Keratinocyte (primary cell): ENCODE results near the gene TMPRSS12. TPM values are rescaled to one million over a fixed set of nuclear protein-coding genes. Genes with fewer than 3 reads are reported as not detected.

ENCODE experiments used
- DNase-seq: peaks from one replicate; pipeline ENCODE4 v3.0.0-alpha.2; 2011; ENCODE audit warnings: low read depth, missing footprints, low spot score
- FAIRE-seq: peaks from 2 replicates; lab custom pipeline; 2011; peaks lifted over from hg19 to GRCh38; lab: Jason Lieb, UNC
- H2AFZ ChIP-seq: 2 replicates; pipeline ENCODE4 v1.6.0; 2012; ENCODE audit warnings: low read length, control low read depth, inconsistent platforms; ENCODE audit not compliant: control insufficient read depth
- H3K27ac ChIP-seq: 2 replicates; pipeline ENCODE4 v1.5.1; 2011; ENCODE audit warnings: low read length; ENCODE audit not compliant: control insufficient read depth, insufficient read depth
- H3K27me3 ChIP-seq: 3 replicates; pipeline ENCODE4 v1.6.0; 2011; ENCODE audit warnings: low read length; ENCODE audit not compliant: control insufficient read depth, insufficient read depth; ENCODE audit errors: extremely low read depth
- H3K36me3 ChIP-seq, 2 experiments: 2 replicates in 1 of 2; 3 replicates in 1 of 2; pipeline ENCODE4 v1.5.1; 2011; ENCODE audit warnings: low read length in 2 of 2, mild to moderate bottlenecking in 1 of 2; ENCODE audit not compliant: control insufficient read depth in 2 of 2, insufficient read depth in 2 of 2; ENCODE audit errors: extremely low read depth in 1 of 2
- H3K4me1 ChIP-seq: 3 replicates; pipeline ENCODE4 v1.5.1; 2011; ENCODE audit warnings: low read length; ENCODE audit not compliant: control insufficient read depth, insufficient read depth; ENCODE audit errors: extremely low read depth
- H3K4me2 ChIP-seq: 3 replicates; pipeline ENCODE4 v1.6.0; 2011; ENCODE audit warnings: low read depth, low read length; ENCODE audit not compliant: control insufficient read depth, insufficient read depth; ENCODE audit errors: extremely low read depth
- H3K4me3 ChIP-seq, 3 experiments: fragments of 200-600 bp in 1 of 3; sonication (generic) in 1 of 3; 2 replicates in 2 of 3; 3 replicates in 1 of 3; pipeline ENCODE4 v1.5.1; 2011 to 2016; ENCODE audit warnings: low read length in 3 of 3, mild to moderate bottlenecking in 3 of 3, control low read depth in 2 of 3, inconsistent platforms in 1 of 3, low read depth in 1 of 3, mixed read lengths in 1 of 3, mixed run types in 1 of 3, moderate library complexity in 1 of 3; ENCODE audit not compliant: control insufficient read depth in 2 of 3, insufficient read depth in 2 of 3; ENCODE audit errors: extremely low read depth in 1 of 3
- H3K79me2 ChIP-seq: 2 replicates; pipeline ENCODE4 v1.6.0; 2012; ENCODE audit warnings: low read length; ENCODE audit not compliant: control insufficient read depth, insufficient read depth
- H3K9ac ChIP-seq: 3 replicates; pipeline ENCODE4 v1.6.0; 2011; ENCODE audit warnings: low read length; ENCODE audit not compliant: control insufficient read depth, insufficient read depth; ENCODE audit errors: extremely low read depth
- H3K9me1 ChIP-seq: 3 replicates; pipeline ENCODE4 v1.6.0; 2011; ENCODE audit warnings: low read length; ENCODE audit not compliant: control insufficient read depth, insufficient read depth; ENCODE audit errors: extremely low read depth
- H3K9me3 ChIP-seq: 2 replicates; pipeline ENCODE4 v1.5.1; 2012; ENCODE audit warnings: low read depth, low read length; ENCODE audit not compliant: control insufficient read depth
- H4K20me1 ChIP-seq: 3 replicates; pipeline ENCODE4 v1.6.0; 2011; ENCODE audit warnings: low read length; ENCODE audit not compliant: control insufficient read depth, insufficient read depth; ENCODE audit errors: extremely low read depth
- EZH2 ChIP-seq: IDR thresholded peaks from one replicate; pipeline ENCODE4 v1.6.1; 2012; ENCODE audit warnings: inconsistent platforms, mild to moderate bottlenecking, low read length, moderate library complexity
- dilution Hi-C: fragments of 300-500 bp; cut with MboI; formaldehyde crosslinking; loops from one replicate; pipeline ENCODE4 v1.7.0; 2020; ENCODE audit warnings: low sequenced_read_pairs; ENCODE audit not compliant: extremely low pct_ligation_motif_present
- polyA plus RNA-seq, 5 experiments: library from polyadenylated mRNA; depleted of rRNA in 3 of 5; stranded (reverse) in 3 of 5; stranded (forward) in 1 of 5; unstranded in 1 of 5; fragments of >200 nt; gene quantifications; 1 replicate in 1 of 5; 2 replicates in 3 of 5; 3 replicates in 1 of 5; pipeline versions ENCODE4 v1.2.1 to v1.2.3, GENCODE V29; 2011 to 2012; ENCODE audit warnings: missing spikeins in 2 of 5, low read depth in 1 of 5, low replicate concordance in 1 of 5
- TF ChIP-seq, protein P1 (sequence below), 3 experiments: IDR thresholded peaks in 1 of 3; conservative IDR thresholded peaks in 1 of 3; optimal IDR thresholded peaks in 1 of 3; 2 replicates in 2 of 3; 3 replicates in 1 of 3; pipeline versions ENCODE3 to v1.5.1; 2011; ENCODE audit warnings: low read length in 3 of 3, mild to moderate bottlenecking in 3 of 3, moderate library complexity in 2 of 3, control low read depth in 1 of 3, inconsistent platforms in 1 of 3; ENCODE audit not compliant: insufficient read depth in 2 of 3; ENCODE audit errors: extremely low read depth in 1 of 3

The TMPRSS12 gene
- polyA plus RNA-seq, 1 donor (not counting 4 experiments of a cell fraction or from before 2014, with no cell fraction given) = not detected

DNA sequence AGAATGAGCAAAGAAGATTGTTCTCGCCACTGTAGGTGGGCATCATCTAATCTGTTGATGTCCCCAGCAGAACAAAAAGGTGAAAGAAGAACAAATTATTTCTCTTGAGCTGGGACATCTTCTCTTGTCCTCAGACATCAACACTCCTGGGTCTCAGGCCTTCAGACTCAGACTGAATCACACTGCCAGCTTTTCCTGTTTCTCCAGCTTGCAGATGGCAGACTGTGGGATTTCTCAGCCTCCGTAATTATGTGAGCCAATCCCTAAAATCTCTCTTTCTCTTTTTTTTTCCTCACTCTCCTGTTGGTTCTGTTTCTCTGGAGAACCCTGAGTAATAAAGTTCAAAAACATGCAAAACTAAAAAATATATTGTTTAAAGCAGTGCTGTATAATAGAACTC is 3.7 kb upstream of the TMPRSS12 start:
- H3K27ac ChIP-seq = no peak overlapping the region
- no peaks in the 10 kb centered on the region for H3K9me1 ChIP-seq
- H3K9me3 ChIP-seq = peaks cover 4% of the 10 kb centered on the region
- dilution Hi-C loops = no loop called here
- H3K79me2 ChIP-seq = no peaks in the 10 kb centered on the region
- no peak overlapping the region for H3K4me2 ChIP-seq
- no peaks in the 10 kb centered on the region for H4K20me1 ChIP-seq
- FAIRE-seq (no peak), DNase-seq (no peak)
- H2AFZ ChIP-seq = no peak overlapping the region
- no peaks in the 10 kb centered on the region for H3K27me3 ChIP-seq
- no peaks in the 10 kb centered on the region for H3K36me3 ChIP-seq
- peaks cover 9% of the 10 kb centered on the region for H3K4me1 ChIP-seq
- H3K9ac ChIP-seq = no peak overlapping the region
- no peak overlapping the region for H3K4me3 ChIP-seq
- TF ChIP-seq EZH2 = no peak
- TF ChIP-seq, protein P1, sequence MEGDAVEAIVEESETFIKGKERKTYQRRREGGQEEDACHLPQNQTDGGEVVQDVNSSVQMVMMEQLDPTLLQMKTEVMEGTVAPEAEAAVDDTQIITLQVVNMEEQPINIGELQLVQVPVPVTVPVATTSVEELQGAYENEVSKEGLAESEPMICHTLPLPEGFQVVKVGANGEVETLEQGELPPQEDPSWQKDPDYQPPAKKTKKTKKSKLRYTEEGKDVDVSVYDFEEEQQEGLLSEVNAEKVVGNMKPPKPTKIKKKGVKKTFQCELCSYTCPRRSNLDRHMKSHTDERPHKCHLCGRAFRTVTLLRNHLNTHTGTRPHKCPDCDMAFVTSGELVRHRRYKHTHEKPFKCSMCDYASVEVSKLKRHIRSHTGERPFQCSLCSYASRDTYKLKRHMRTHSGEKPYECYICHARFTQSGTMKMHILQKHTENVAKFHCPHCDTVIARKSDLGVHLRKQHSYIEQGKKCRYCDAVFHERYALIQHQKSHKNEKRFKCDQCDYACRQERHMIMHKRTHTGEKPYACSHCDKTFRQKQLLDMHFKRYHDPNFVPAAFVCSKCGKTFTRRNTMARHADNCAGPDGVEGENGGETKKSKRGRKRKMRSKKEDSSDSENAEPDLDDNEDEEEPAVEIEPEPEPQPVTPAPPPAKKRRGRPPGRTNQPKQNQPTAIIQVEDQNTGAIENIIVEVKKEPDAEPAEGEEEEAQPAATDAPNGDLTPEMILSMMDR (optimal IDR thresholded peaks at IDR 0.05 in 1 of 3, IDR thresholded peaks at IDR 0.05 in 1 of 3, conservative IDR thresholded peaks at IDR 0.05 in 1 of 3; ENCODE audit: extremely low read depth in 1 of 3, insufficient read depth in 2 of 3, low read length in 3 of 3) = no peak

DNA sequence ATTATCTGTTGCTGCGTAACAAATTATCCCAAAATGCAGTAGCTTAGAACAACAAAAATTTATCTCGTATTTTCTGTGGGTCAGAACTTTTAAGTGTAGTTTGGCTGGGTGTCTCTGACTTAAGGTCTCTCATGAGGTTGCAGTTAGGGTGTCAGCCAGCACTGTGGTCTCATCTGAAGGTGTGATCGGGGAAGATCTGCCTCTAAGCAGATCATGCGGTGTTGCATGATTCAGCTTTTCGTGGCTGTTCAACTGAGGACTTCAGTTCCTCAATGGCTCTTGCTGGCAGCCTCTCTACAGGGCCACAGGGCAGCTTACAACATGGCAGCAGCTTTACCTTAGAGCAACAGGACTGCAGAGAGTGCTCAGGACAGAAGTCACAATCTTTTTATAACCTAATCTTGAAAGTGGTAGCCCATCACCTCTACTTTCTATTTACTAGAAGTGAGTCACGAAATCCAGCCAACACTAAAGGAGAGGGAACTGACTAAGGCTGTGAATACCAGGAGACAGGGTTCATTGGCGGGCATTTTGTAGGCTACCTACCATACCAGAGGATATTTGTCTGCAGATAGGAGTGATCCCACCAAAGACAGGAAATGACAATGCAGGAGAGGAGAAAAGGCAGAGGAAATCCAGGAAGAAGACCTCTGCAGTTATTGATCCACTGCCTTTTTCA is 1.8 kb upstream of the TMPRSS12 start:
- DNase-seq (no peak), FAIRE-seq (no peak)
- Histone ChIP-seq H2AFZ (no peak overlapping the region), H4K20me1 (no peaks in the 10 kb centered on the region), H3K79me2 (no peaks in the 10 kb centered on the region), H3K9me1 (no peaks in the 10 kb centered on the region), H3K36me3 (no peaks in the 10 kb centered on the region), H3K4me1 (peaks cover 9% of the 10 kb centered on the region), H3K9me3 (peaks cover 2% of the 10 kb centered on the region), H3K27ac (no peak overlapping the region), H3K27me3 (no peaks in the 10 kb centered on the region), H3K4me2 (no peak overlapping the region), H3K9ac (no peak overlapping the region), H3K4me3 (no peak overlapping the region)
- dilution Hi-C loops = no loop called here
- TF ChIP-seq, protein P1 (optimal IDR thresholded peaks at IDR 0.05 in 1 of 3, IDR thresholded peaks at IDR 0.05 in 1 of 3, conservative IDR thresholded peaks at IDR 0.05 in 1 of 3; ENCODE audit: extremely low read depth in 1 of 3, insufficient read depth in 2 of 3, low read length in 3 of 3) = no peak
- no peak for TF ChIP-seq EZH2
